Measurements from ENCODE around the gene FUBP3. TPM values are rescaled to one million over a fixed set of nuclear protein-coding genes. Genes with fewer than 3 reads are reported as not detected.

Gene FUBP3
- total RNA-seq, 4 donors from 2014 or later: 27.5 to 40.7 (median 31.7) TPM

- WGBS, 2 donors: 83 to 92% methylated on average over 4 of the region's 4 CpGs
- DNase-seq (ENCODE audit: low spot score in 2 of 2): no peak
- H3K4me3 ChIP-seq (ENCODE audit: low read depth, poor library complexity, severe bottlenecking): no peak overlapping the region
- no peak for TF ChIP-seq CTCF (IDR thresholded peaks at IDR 0.05)
- TF ChIP-seq POLR2A (IDR thresholded peaks at IDR 0.05): no peak
- intact Hi-C loops (cut with DNase I; ENCODE audit: low total_unique reads): no loop called here
Measured at GRCh38 chr9:130669965-130670364, 90.6 kb downstream of the FUBP3 start.

- H3K4me3 ChIP-seq (ENCODE audit: low read depth, poor library complexity, severe bottlenecking): no peak overlapping the region
- TF ChIP-seq CTCF (IDR thresholded peaks at IDR 0.05) (no peak), POLR2A (IDR thresholded peaks at IDR 0.05) (no peak)
- DNase-seq (ENCODE audit: low spot score in 2 of 2): no peak
- intact Hi-C loops (cut with DNase I; ENCODE audit: low total_unique reads): no loop called here
- 84 to 85% methylated on average over 6 of the region's 6 CpGs for WGBS, 2 donors
Measured at GRCh38 chr9:130670644-130671043, 91.3 kb downstream of the FUBP3 start.

GRCh38 chr9:130672466-130672865 lies 93.1 kb downstream of the FUBP3 start:
- TF ChIP-seq CTCF (IDR thresholded peaks at IDR 0.05): no peak
- no peak for TF ChIP-seq POLR2A (IDR thresholded peaks at IDR 0.05)
- no peak overlapping the region for H3K4me3 ChIP-seq (ENCODE audit: low read depth, poor library complexity, severe bottlenecking)
- no peak for DNase-seq (ENCODE audit: low spot score in 2 of 2)
- WGBS, 2 donors: 91% methylated on average over 8 of the region's 8 CpGs
- intact Hi-C loops (cut with DNase I; ENCODE audit: low total_unique reads): no loop called here

- no peak for DNase-seq (ENCODE audit: low spot score in 2 of 2)
- no peak overlapping the region for H3K4me3 ChIP-seq (ENCODE audit: low read depth, poor library complexity, severe bottlenecking)
- TF ChIP-seq POLR2A (IDR thresholded peaks at IDR 0.05) (no peak), CTCF (IDR thresholded peaks at IDR 0.05) (no peak)
- 87 to 91% methylated on average over 11 to 12 of the region's 12 CpGs for WGBS, 2 donors
- intact Hi-C loops (cut with DNase I; ENCODE audit: low total_unique reads): no loop called here
Measured at GRCh38 chr9:130672933-130673615, 93.7 kb downstream of the FUBP3 start.

GRCh38 chr9:130675396-130675795 lies 96.0 kb downstream of the FUBP3 start:
- intact Hi-C loops (cut with DNase I; ENCODE audit: low total_unique reads): no loop called here
- 52 to 71% methylated on average over 12 to 13 of the region's 13 CpGs for WGBS, 2 donors
- DNase-seq (ENCODE audit: low spot score in 2 of 2): no peak
- H3K4me3 ChIP-seq (ENCODE audit: low read depth, poor library complexity, severe bottlenecking): no peak overlapping the region
- TF ChIP-seq CTCF (IDR thresholded peaks at IDR 0.05): no peak
- no peak for TF ChIP-seq POLR2A (IDR thresholded peaks at IDR 0.05)

GRCh38 chr9:130677252-130677651 lies 97.9 kb downstream of the FUBP3 start:
- TF ChIP-seq CTCF (IDR thresholded peaks at IDR 0.05) (no peak), POLR2A (IDR thresholded peaks at IDR 0.05) (no peak)
- 75 to 80% methylated on average over 7 of the region's 7 CpGs for WGBS, 2 donors
- H3K4me3 ChIP-seq (ENCODE audit: low read depth, poor library complexity, severe bottlenecking): no peak overlapping the region
- intact Hi-C loops (cut with DNase I; ENCODE audit: low total_unique reads): no loop called here
- no peak for DNase-seq (ENCODE audit: low spot score in 2 of 2)
